Central memory CD8-positive, alpha-beta T cell (primary cell): ENCODE data around the gene APOA1.

ENCODE experiments used
- ATAC-seq: fragments of 150-1000 bp; cut with Tn5 transposase; replicated peaks from 2 replicates; pipeline ENCODE4 v1.10.0; 2022; ENCODE audit warnings: mild to moderate bottlenecking, moderate FRiP score, moderate number of reproducible peaks; ENCODE audit not compliant: poor library complexity, severe bottlenecking; ENCODE audit errors: extremely low read depth
- DNase-seq, 2 donors: peaks; one replicate each; pipeline ENCODE4 v3.0.0; 2021; ENCODE audit warnings: low spot score in 2 of 2
- H3K27ac Mint-ChIP-seq: one replicate; pipeline ENCODE4 v1.8.0; 2022; ENCODE audit warnings: low read depth, mild to moderate bottlenecking, moderate library complexity, mixed read lengths
- H3K27me3 Mint-ChIP-seq: one replicate; pipeline ENCODE4 v1.8.0; 2022; ENCODE audit warnings: mixed read lengths
- H3K36me3 Mint-ChIP-seq: one replicate; pipeline ENCODE4 v1.8.0; 2022; ENCODE audit warnings: mild to moderate bottlenecking, moderate library complexity, mixed read lengths; ENCODE audit not compliant: insufficient read depth
- H3K4me1 Mint-ChIP-seq: one replicate; pipeline ENCODE4 v1.8.0; 2022; ENCODE audit warnings: mixed read lengths
- H3K4me3 Mint-ChIP-seq: one replicate; pipeline ENCODE4 v1.8.0; 2022; ENCODE audit warnings: mild to moderate bottlenecking, moderate library complexity, mixed read lengths
- H3K9me3 Mint-ChIP-seq: one replicate; pipeline ENCODE4 v1.8.0; 2022; ENCODE audit warnings: mixed read lengths

The APOA1 gene

DNA sequence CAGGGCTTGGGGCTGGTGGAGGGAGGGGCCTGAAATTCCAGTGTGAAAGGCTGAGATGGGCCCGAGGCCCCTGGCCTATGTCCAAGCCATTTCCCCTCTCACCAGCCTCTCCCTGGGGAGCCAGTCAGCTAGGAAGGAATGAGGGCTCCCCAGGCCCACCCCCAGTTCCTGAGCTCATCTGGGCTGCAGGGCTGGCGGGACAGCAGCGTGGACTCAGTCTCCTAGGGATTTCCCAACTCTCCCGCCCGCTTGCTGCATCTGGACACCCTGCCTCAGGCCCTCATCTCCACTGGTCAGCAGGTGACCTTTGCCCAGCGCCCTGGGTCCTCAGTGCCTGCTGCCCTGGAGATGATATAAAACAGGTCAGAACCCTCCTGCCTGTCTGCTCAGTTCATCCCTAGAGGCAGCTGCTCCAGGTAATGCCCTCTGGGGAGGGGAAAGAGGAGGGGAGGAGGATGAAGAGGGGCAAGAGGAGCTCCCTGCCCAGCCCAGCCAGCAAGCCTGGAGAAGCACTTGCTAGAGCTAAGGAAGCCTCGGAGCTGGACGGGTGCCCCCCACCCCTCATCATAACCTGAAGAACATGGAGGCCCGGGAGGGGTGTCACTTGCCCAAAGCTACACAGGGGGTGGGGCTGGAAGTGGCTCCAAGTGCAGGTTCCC is 7.8 kb downstream of the APOA1 start, which contains the start of gene APOC3:
Gene APOC3, plus strand, starts transcription at position 383 of the 659 bp plus-strand sequence. CDS start 676 bp downstream, outside the sequence.
- no peak for ATAC-seq
- DNase-seq = no peak
- no peak within 1 kb of the TSS for H3K27ac Mint-ChIP-seq
- H3K36me3 Mint-ChIP-seq = no peaks in the 10 kb centered on the region
- H3K4me3 Mint-ChIP-seq = no peak within 1 kb of the TSS
- H3K9me3 Mint-ChIP-seq = no peaks in the 10 kb centered on the region
- H3K4me1 Mint-ChIP-seq = peaks cover under 1% of the 10 kb centered on the region
- H3K27me3 Mint-ChIP-seq = no peaks in the 10 kb centered on the region

DNA sequence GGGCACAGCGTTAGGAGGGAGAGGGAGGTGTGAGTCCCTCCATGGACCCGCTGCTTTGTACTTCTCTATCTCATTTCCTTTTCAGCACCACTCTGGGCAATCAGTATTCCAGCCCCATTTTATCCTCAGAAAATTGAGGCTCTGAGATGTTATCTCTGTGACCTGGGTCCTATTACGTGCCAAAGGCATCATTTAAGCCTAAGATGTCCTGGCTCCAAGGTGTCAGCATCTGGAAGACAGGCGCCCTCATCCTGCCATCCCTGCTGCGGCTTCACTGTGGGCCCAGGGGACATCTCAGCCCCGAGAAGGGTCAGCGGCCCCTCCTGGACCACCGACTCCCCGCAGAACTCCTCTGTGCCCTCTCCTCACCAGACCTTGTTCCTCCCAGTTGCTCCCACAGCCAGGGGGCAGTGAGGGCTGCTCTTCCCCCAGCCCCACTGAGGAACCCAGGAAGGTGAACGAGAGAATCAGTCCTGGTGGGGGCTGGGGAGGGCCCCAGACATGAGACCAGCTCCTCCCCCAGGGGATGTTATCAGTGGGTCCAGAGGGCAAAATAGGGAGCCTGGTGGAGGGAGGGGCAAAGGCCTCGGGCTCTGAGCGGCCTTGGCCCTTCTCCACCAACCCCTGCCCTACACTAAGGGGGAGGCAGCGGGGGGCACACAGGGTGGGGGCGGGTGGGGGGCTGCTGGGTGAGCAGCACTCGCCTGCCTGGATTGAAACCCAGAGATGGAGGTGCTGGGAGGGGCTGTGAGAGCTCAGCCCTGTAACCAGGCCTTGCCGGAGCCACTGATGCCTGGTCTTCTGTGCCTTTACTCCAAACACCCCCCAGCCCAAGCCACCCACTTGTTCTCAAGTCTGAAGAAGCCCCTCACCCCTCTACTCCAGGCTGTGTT is 8.5 kb downstream of the APOA1 start:
- ATAC-seq = no peak
- DNase-seq = no peak
- H3K27ac Mint-ChIP-seq = no peak overlapping the region
- no peaks in the 10 kb centered on the region for H3K36me3 Mint-ChIP-seq
- no peaks in the 10 kb centered on the region for H3K4me1 Mint-ChIP-seq
- H3K4me3 Mint-ChIP-seq = no peak overlapping the region
- H3K9me3 Mint-ChIP-seq = no peaks in the 10 kb centered on the region
- no peaks in the 10 kb centered on the region for H3K27me3 Mint-ChIP-seq

GRCh38 chr11:116827461-116827860 is 10.0 kb downstream of the APOA1 start:
- Mint-ChIP-seq H3K4me3 (no peak overlapping the region), H3K9me3 (no peaks in the 10 kb centered on the region), H3K27me3 (no peaks in the 10 kb centered on the region), H3K4me1 (no peaks in the 10 kb centered on the region), H3K27ac (no peak overlapping the region), H3K36me3 (no peaks in the 10 kb centered on the region)
- DNase-seq (no peak), ATAC-seq (no peak)

DNA sequence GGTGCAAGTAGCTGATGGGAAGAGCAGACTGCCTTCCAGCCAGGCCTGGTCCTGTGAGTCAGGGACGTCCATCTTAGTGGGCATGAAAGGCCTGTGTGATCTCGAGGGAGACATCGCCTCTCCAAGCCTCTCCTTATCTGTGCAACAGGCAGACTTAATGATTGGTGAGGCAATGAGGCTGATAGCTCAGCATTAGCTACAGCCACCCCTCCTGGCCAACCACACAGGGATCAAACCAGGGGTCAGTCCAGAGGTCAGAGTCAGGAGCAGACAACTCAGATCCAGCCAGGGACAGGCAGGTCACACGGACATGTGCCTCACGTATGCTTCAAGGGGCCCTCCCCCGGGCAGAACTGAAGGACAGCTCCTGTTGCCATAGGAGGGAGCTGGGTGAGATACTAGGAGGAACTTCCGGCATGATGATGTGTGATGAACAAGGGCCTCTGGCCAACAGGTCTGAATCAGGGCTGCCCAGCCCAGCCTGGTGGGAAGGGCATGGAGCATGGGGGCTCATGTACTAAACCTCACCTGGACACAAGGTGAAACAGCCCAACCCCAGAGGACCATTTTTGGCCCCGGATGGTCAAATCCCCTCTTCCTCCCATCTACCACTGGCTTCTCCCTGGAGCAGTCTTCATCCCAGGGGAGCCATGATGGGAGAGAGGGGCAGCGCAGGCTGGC is 10.5 kb downstream of the APOA1 start:
- no peak for ATAC-seq
- H3K4me3 Mint-ChIP-seq = no peak overlapping the region
- no peak overlapping the region for H3K27ac Mint-ChIP-seq
- no peaks in the 10 kb centered on the region for H3K36me3 Mint-ChIP-seq
- no peaks in the 10 kb centered on the region for H3K9me3 Mint-ChIP-seq
- H3K27me3 Mint-ChIP-seq = no peaks in the 10 kb centered on the region
- no peaks in the 10 kb centered on the region for H3K4me1 Mint-ChIP-seq
- DNase-seq = no peak

DNA sequence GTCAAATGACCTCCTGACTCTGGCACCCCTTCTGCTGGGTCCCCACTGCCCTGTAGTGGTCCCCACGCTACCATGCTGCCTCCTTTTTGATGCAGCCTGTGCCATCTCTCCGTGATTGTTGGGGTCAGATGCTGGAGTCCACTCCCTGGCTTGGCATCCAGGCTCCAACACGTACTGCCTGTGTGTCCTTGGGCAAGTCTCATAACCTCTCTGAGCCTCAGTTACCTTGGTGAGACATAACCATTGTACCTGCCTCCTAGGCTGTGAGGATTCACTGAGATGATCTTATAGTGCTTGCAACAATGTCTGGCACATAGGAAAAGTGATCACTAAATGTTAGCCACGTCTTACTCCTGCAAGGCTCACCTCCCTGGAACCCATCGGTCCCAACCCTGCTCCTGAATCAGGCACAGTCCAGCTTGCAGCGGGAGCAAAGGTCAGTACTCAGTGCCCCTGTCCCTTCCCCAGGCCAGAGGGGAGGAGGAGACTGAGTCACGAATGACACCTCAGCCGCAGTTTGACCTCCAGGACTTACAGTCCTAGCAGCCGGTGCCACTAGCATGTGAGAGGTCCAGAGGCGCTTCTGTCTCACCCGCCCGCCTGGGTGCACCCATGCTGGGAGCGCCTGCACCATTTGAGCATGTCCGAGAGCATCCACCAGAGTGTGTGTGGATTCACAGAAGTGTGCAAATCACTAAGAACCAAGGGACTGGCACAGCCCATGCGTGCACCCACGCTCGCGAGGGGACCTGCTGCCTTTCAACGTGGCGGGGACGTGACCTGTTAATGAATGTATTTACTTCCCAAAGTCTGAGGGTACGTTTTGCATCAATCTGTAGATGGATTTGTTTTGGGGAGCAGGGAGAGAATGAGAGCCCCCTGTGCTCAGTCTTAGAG is 11.3 kb downstream of the APOA1 start:
- H3K9me3 Mint-ChIP-seq = no peaks in the 10 kb centered on the region
- ATAC-seq (no peak), DNase-seq (no peak)
- H3K27ac Mint-ChIP-seq = no peak overlapping the region
- no peaks in the 10 kb centered on the region for H3K27me3 Mint-ChIP-seq
- no peaks in the 10 kb centered on the region for H3K36me3 Mint-ChIP-seq
- no peak overlapping the region for H3K4me3 Mint-ChIP-seq
- no peaks in the 10 kb centered on the region for H3K4me1 Mint-ChIP-seq

GRCh38 chr11:116825434-116825833 is 12.0 kb downstream of the APOA1 start:
- ATAC-seq = no peak
- no peak for DNase-seq
- H3K27ac Mint-ChIP-seq = no peak overlapping the region

GRCh38 chr11:116823031-116823843 is 14.2 kb downstream of the APOA1 start, which contains the start of gene APOA4:
APOA4 (minus strand) TSS chr11:116823304; CDS start chr11:116823191, 113 bp downstream.
- no peak within 1 kb of the TSS for H3K27ac Mint-ChIP-seq
- ATAC-seq = no peak

More at GRCh38 chr11:116825434-116825833, 12.0 kb downstream of the APOA1 start:
- Mint-ChIP-seq H3K9me3 (no peaks in the 10 kb centered on the region), H3K36me3 (no peaks in the 10 kb centered on the region), H3K4me3 (no peak overlapping the region), H3K27me3 (no peaks in the 10 kb centered on the region), H3K4me1 (no peaks in the 10 kb centered on the region)

DNA sequence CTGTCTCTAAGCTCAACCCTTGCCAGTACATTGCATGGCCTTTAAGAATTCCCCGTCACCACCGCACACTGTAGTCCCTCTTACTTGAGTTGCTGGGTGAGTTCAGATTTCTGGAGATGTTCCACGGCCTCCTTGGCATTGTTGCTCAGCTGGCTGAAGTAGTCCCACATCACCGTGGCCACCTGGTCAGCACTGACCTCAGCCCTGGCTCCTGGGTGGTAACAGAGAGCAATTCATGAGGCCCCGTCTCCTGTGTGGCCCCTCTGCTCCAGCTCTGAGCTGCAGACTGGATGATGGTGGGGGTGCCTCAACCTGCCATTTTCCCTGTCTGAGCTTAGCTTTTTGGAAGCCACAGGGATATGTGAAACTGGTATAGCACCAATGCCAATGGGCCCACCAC is 14.8 kb downstream of the APOA1 start:
- H3K27ac Mint-ChIP-seq = no peak overlapping the region
- H3K4me3 Mint-ChIP-seq = no peak overlapping the region
- H3K4me1 Mint-ChIP-seq = no peaks in the 10 kb centered on the region
- H3K27me3 Mint-ChIP-seq = no peaks in the 10 kb centered on the region
- H3K36me3 Mint-ChIP-seq = no peaks in the 10 kb centered on the region
- H3K9me3 Mint-ChIP-seq = no peaks in the 10 kb centered on the region
- ATAC-seq (no peak), DNase-seq (no peak)

More at GRCh38 chr11:116823031-116823843, 14.2 kb downstream of the APOA1 start, which contains the start of gene APOA4:
- no peak within 1 kb of the TSS for H3K4me3 Mint-ChIP-seq
- H3K9me3 Mint-ChIP-seq = no peaks in the 10 kb centered on the region
- no peaks in the 10 kb centered on the region for H3K4me1 Mint-ChIP-seq
- no peak for DNase-seq
- H3K27me3 Mint-ChIP-seq = no peaks in the 10 kb centered on the region
- no peaks in the 10 kb centered on the region for H3K36me3 Mint-ChIP-seq

- Mint-ChIP-seq H3K36me3 (no peaks in the 10 kb centered on the region), H3K9me3 (no peaks in the 10 kb centered on the region), H3K4me3 (no peak overlapping the region), H3K27ac (no peak overlapping the region), H3K4me1 (no peaks in the 10 kb centered on the region), H3K27me3 (no peaks in the 10 kb centered on the region)
- no peak for DNase-seq
- no peak for ATAC-seq
Observed at GRCh38 chr11:116821050-116821918, 16.1 kb downstream of the APOA1 start.

DNA sequence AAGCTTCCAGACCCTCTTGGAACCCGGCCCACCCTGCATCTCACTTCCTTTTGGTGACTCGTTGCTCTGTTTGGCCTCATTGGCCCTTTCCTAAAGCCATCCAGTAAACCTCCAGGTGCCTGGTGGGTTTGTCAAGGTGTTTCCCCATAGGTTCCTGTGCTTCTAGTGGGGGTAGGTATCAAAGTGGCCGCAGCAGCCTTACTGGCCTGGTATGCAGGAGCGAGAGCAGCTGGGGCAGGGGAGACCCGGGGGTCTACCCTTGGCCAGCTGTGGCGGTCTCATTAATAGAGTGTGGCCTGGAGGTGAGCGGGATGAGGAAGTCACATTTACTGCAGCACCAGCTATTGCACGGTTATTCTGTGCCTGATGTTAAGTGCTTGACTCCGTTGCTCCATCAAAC is 18.4 kb downstream of the APOA1 start:
- Mint-ChIP-seq H3K9me3 (no peaks in the 10 kb centered on the region), H3K27me3 (no peaks in the 10 kb centered on the region), H3K27ac (no peak overlapping the region), H3K4me1 (no peaks in the 10 kb centered on the region), H3K4me3 (no peak overlapping the region), H3K36me3 (no peaks in the 10 kb centered on the region)
- no peak for ATAC-seq
- no peak for DNase-seq

GRCh38 chr11:116814502-116814901 is 22.9 kb downstream of the APOA1 start:
- Mint-ChIP-seq H3K4me1 (peaks cover 6% of the 10 kb centered on the region), H3K4me3 (no peak overlapping the region), H3K9me3 (no peaks in the 10 kb centered on the region), H3K27me3 (no peaks in the 10 kb centered on the region), H3K36me3 (no peaks in the 10 kb centered on the region), H3K27ac (no peak overlapping the region)
- ATAC-seq (no peak), DNase-seq (no peak)
